HG02840 (cell line): ENCODE measurements around the gene FCMR.

Experiments used
- ATAC-seq: cut with Tn5 transposase; IDR thresholded peaks from one replicate; pipeline ENCODE4 v1.9.1; 2021; ENCODE audit warnings: mild to moderate bottlenecking, moderate library complexity, moderate number of reproducible peaks; ENCODE audit not compliant: unreplicated experiment, low FRiP score

FCMR gene

DNA sequence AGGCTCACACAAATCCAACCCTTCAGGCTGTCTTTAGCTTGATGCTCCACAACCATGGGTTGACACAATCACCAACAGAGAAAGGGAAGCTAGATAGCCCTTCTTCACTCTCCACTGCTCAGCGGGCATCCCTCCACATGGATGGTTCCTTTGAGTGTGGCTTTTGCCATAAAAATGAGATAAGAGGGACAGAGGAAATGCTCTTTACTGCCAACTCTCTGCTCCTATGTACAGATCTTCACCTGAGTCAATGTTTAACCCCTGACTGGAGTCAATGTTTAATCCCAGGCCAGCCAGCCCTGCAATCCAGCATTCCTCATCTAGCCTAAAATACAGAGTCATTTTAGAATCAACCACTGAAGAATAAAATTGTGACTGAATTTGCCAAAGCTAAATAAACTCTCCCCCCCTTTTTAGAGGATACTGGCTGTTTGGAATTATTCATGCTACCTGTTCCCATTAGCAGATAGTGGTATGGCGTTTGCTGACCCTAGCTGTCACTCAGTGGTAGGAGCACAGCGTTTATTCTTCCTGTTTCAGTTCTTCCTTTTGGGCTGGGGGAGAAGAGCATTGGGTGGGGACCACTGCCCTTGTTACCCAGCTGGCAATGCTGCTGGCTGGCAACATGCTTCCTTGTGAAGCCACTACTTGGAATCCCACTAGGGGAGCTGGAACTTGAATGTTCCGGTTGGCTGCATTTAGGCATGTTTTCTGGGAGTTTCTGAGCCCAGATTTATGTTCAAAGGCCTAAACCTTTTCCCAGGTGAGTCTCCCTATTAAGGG, 29.8 kb upstream of the FCMR start:
- ATAC-seq: no peak

DNA sequence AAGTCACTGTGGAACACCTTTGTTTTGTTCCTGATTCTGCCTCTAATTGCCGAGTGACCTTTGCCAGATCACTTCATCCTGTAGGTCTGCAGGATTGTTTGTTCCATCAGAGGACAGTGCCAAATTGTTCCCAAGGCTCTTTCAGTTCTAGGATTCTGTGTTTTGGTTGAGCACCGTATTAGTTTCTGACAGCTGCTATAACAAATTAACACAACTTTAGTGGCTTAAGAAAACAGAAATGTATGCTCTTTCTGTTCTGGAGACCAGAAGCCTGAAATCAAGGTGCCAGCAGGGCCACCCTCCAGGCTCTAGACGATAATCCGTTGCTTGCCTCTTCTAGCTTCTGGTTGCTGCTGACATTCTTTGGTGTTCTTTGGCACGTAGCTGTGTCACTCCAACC, 27.9 kb upstream of the FCMR start:
- no peak for ATAC-seq

DNA sequence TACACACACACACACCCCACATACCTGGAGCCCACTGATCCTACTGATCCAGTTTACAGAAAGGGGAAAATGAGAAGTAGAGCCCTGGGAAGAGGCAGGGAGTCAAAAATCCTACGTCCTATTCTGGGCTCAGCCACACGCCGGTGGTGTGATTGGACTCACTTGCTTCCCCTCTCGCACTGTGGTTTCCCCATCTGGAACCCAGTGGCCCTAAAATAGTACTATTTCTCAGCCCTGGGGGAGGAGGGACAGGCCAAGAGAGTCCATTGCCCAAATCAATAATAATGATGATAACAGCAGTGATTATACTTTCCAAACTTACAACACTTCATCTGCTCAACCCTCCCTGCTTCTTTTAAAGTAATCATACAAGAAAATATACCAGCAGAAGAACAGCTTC, 27.5 kb upstream of the FCMR start:
- no peak for ATAC-seq

GRCh38 chr1:206947255-206947654, 25.5 kb upstream of the FCMR start:
- no peak for ATAC-seq

GRCh38 chr1:206946261-206946660, 24.5 kb upstream of the FCMR start, which contains the start of gene PIGR:
TSS of gene PIGR (minus strand) at chr1:206946466. CDS start at chr1:206940531, 5,935 bp downstream.
- no peak for ATAC-seq

- ATAC-seq: no peak
These were observed 24.0 kb upstream of the FCMR start for GRCh38 chr1:206945779-206946178.

GRCh38 chr1:206944703-206945102, 23.0 kb upstream of the FCMR start:
- ATAC-seq: no peak

GRCh38 chr1:206941766-206942418, 20.2 kb upstream of the FCMR start:
- no peak for ATAC-seq

- no peak for ATAC-seq
These were observed 18.8 kb upstream of the FCMR start for GRCh38 chr1:206940588-206940936.

- ATAC-seq: no peak
These were observed 18.3 kb upstream of the FCMR start for GRCh38 chr1:206939841-206940587.

DNA sequence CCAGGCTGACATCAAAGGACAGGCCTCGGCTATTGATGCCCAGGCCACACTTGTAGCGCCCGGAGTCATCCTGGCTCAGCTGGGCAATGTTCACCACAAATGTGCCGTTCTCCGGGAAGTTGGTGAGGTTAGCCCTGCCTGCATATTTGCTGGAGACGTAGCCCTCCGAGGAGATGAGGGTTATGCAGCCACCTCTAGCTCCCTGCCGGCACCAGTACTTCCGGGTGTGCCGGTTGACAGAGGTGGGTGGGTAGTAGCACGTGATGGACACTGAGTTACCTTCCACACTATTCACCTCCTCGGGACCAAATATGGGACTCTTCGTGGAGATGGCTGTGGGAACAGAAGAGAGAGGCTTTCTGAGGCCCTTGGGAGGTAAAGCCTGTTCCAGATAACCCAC, 17.4 kb upstream of the FCMR start:
- no peak for ATAC-seq

- ATAC-seq: no peak
These were observed 15.7 kb upstream of the FCMR start for GRCh38 chr1:206937425-206937824.

GRCh38 chr1:206935491-206936067, 13.8 kb upstream of the FCMR start:
- no peak for ATAC-seq

DNA sequence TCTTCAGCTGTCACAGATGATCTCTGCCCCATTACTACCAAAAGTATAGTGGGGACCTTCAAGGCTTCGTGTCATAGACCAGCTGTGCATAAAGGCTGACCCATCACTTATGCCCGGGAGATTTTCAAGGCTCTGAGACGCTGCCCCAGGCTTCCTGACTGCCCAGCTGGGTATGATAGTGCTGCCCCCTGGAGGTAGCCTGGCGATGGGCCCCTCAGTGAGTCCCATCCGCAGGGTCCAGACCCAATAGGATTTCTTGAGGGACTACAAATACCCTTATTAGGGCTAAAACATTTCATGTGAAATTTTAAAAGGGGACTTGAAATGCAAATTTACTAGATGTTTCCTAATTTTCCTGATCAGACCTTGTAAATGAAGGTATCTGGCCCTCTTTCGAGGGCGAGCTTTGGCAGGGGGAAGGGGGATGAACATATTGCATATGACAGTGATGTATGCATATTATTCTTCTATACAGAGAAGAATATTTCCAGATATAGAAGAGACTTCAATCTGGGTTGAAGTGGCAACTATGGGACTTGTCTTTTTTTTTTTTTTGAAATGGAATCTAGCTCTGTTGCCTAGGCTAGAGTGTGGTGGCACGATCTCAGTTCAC, 11.7 kb upstream of the FCMR start:
- ATAC-seq: no peak

DNA sequence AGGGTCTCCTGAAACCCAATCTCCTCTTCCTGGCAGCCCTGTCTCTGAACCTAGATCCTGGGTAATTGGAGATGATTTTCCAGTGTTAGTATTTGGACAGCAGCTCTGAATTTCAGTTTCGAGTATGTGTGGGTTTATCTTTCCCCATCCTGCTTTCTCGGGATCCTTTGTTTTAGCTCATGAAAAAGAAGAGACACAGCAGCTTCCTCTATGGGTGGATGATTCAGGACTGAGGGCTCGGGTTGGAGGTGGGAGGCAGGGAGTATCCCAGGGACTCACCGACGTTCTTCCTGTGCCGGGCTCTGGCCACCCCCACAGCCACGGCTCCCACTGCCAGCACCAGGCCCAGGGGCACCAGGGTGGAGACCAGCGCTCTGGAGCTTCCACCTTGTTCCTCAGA, 10.4 kb upstream of the FCMR start:
- ATAC-seq: no peak

DNA sequence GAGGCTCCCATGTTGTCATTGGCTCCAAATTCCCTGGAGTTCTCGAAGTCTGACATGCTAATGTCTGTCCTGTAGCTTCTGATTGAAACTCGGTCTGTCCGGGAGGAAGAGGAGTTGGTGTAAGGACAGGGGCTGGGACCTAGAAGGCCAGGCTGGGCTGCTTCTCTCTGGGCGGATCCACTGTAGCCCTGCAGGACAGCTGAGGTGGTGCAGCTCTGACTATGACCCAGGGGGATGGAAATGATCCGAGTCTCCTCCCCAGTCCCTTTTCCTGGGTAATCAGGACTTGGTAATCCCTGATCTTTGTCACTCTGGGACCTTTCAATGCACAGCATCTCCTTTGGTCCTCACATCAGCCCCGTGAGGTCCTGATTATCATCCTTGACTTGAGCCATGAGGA, 10.0 kb upstream of the FCMR start:
- ATAC-seq: no peak

DNA sequence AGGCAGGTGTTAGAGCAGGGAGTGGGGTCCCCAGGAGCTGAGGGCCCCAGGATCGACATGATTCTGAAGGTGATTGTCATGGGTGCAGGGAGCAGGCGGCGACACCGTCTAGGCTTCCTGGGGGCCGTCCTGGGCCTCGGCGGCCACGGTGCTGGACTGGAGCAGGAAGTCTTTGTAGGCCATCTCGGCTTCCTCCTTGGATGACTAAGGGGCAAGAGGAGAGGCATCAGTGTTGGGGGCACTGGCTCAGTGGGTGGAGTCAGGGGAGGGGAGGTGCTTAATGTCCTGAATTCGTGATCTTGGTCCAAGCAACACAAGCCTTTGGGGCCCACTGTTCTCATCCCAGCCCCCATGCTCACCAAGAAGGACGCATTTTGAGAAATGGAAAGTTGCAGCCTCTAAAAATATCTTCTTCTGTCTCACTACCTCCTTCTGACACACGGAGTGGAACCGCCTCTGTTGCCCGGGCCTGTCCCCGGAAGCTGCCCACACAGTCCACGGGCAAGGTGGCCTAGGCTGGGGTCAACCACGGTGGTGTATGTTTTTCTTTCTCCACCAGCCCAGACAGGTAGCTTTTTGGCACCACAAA, 8.6 kb upstream of the FCMR start:
- peak; percentile 60 for ATAC-seq

GRCh38 chr1:206929524-206929923, 7.8 kb upstream of the FCMR start:
- ATAC-seq: no peak

DNA sequence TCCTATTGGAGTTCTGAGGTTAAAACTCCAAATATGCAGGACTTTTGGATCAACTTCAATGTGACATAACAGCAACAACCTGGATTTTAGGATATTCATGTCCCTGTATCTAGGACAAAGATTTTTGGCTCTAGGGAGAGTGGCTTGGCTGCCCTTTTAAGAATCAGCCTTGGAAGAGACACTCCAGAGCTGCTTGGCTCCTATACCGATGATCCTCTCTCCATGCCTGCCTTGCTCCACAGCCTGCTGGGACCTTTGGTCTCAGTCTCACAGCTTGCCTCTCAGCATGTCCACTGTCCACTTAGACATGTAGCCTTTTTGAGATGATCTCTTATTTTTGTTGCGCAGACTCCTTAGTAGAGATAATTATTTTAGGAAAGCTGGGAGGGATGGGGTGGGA, 4.5 kb upstream of the FCMR start:
- no peak for ATAC-seq

- ATAC-seq: peak; percentile 45
These were observed 3.5 kb upstream of the FCMR start for GRCh38 chr1:206925106-206925736.
